ENCODE measurements around the gene ICA1.

DNA sequence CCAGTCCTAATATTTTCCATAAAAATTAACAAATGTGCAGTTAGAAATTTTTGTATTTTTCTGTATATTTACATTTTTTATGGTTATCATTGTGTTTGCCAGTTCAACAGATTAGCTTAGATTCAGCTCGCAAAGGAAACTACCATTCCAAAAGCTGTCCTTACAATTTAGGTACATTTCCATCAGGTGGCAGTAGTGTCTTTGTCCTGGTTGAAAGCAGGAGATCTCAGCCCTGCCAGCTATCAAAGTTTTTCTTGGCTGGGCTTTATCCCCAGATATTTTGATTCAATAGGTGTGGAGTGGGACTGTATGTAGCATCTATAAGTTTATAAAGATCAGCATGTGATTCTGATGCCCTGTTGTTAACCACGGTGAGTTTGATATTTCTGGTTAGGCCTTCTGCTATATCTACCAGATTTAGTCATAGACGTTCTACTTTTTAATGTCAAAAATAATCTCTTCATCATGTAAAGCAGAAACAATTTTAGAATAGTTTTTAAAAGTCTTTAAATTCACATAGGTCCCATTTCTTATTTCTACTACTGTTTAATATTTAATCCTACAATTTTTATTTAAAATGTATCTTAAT is 15.5 kb upstream of the ICA1 start:
- TF ChIP-seq, protein P1, sequence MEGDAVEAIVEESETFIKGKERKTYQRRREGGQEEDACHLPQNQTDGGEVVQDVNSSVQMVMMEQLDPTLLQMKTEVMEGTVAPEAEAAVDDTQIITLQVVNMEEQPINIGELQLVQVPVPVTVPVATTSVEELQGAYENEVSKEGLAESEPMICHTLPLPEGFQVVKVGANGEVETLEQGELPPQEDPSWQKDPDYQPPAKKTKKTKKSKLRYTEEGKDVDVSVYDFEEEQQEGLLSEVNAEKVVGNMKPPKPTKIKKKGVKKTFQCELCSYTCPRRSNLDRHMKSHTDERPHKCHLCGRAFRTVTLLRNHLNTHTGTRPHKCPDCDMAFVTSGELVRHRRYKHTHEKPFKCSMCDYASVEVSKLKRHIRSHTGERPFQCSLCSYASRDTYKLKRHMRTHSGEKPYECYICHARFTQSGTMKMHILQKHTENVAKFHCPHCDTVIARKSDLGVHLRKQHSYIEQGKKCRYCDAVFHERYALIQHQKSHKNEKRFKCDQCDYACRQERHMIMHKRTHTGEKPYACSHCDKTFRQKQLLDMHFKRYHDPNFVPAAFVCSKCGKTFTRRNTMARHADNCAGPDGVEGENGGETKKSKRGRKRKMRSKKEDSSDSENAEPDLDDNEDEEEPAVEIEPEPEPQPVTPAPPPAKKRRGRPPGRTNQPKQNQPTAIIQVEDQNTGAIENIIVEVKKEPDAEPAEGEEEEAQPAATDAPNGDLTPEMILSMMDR (IDR thresholded peaks at IDR 0.05): no peak
- TF ChIP-seq POLR2A (IDR thresholded peaks at IDR 0.05): no peak

Measured in breast epithelium (tissue), 3 donors.